Epithelial cell of proximal tubule (primary cell): ENCODE data around the gene WNT16. TPM values are rescaled to one million over a fixed set of nuclear protein-coding genes. Genes with fewer than 3 reads are reported as not detected.

Source experiments
- DNase-seq: peaks from one replicate; pipeline ENCODE4 v3.0.0-alpha.2; 2011; ENCODE audit warnings: low read depth
- H3K4me3 ChIP-seq: 2 replicates; pipeline ENCODE4 v1.5.1; 2011; ENCODE audit warnings: low read depth, mild to moderate bottlenecking, low read length
- total RNA-seq: library from RNA; depleted of rRNA; stranded (reverse); fragments of >200 nt; gene quantifications from 2 replicates; pipeline ENCODE4 v1.2.3, GENCODE V29; 2015
- TF ChIP-seq, protein P1 (sequence below): conservative IDR thresholded peaks from 2 replicates; pipeline ENCODE4 v1.5.1; 2012; ENCODE audit warnings: low read depth, mild to moderate bottlenecking, low read length

Gene WNT16
- total RNA-seq, 1 donor from 2014 or later: not detected

DNA sequence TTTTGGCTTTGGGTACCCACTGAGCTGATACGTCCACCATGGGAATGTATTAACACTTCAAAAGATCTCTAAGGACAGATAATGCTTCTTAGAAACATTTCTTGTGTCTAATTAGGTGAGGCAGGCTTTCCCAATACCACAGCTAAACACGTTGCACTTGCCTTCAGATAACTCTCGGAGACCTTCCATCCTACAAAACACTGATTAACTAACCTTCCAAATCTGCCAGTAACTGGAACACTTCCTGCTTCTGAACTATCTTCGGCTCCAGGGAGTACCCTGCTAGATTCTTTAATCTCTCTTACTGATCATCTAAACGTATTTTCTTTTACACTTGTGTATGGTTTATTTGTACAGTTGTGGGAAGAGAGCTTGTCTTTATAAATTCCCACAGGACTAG lies 1.1 kb upstream of the WNT16 start:
- TF ChIP-seq, protein P1, sequence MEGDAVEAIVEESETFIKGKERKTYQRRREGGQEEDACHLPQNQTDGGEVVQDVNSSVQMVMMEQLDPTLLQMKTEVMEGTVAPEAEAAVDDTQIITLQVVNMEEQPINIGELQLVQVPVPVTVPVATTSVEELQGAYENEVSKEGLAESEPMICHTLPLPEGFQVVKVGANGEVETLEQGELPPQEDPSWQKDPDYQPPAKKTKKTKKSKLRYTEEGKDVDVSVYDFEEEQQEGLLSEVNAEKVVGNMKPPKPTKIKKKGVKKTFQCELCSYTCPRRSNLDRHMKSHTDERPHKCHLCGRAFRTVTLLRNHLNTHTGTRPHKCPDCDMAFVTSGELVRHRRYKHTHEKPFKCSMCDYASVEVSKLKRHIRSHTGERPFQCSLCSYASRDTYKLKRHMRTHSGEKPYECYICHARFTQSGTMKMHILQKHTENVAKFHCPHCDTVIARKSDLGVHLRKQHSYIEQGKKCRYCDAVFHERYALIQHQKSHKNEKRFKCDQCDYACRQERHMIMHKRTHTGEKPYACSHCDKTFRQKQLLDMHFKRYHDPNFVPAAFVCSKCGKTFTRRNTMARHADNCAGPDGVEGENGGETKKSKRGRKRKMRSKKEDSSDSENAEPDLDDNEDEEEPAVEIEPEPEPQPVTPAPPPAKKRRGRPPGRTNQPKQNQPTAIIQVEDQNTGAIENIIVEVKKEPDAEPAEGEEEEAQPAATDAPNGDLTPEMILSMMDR: no peak
- DNase-seq: no peak
- H3K4me3 ChIP-seq: no peak overlapping the region

DNA sequence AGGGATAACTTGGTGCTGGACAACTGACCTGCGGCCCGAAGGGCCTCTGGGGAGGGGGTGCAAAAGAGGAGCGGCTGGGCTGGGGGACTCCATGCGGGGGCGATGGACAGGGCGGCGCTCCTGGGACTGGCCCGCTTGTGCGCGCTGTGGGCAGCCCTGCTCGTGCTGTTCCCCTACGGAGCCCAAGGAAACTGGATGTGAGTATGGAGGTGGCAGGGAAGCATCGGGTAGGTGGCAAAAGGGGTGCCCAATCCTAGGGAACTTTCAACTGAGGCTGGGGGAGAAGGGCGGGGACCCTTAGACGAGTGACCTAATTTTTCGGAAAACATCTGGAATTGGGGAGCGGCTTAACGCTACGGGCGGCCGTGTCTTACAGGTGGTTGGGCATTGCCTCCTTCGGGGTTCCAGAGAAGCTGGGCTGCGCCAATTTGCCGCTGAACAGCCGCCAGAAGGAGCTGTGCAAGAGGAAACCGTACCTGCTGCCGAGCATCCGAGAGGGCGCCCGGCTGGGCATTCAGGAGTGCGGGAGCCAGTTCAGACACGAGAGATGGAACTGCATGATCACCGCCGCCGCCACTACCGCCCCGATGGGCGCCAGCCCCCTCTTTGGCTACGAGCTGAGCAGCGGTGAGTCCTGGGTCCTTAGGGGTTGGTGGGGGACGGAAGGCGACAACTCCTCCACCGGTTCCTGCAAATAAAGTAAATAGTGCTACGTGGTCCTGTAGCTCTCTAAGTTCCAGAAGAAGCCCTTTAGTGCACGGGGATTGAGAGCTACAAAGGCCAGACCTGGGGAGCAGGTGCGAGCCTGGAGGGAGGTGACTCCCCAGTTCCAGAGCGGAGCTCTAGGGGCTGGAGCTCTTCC lies 622 bp downstream of the WNT16 start:
- DNase-seq: no peak
- peak overlapping the region; percentile 46 for H3K4me3 ChIP-seq
- TF ChIP-seq, protein P1: peak; percentile 21

DNA sequence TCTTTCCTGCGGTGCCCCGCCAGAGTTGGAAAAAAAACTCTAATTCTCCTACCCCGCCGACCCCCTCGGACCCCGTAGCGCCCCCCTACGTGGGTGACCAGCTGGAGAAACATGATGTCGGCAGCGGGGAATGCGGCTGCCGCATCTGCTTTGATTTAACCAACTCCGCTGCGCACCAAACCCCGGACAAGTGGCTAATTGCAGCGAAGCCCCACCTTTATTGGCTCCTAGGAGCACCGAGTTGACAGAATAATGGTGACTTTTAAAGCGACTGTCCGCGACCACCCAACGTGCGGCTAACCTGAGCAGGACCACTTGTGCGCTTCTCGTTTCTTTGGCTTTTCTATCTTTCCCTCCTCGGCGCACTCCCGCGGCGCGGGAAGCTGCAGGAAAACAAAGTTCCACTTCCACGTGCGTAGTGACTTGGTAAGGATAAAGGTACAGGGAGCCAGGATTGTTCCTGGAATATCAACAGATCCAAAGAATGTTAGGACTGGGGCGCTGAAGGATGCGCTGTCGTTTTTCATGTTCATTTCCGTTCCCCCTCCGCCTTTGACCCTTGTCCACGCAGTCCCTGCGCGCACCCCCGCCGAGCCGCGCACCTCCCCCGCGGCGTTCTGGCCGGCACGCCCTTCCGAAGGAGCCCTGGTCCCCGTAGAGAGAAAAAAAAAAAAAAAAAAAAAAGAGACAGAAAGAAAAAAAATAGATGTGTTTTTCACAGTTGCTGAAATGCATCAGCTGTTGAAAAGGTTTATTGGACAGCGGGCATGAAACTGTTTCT lies 1.4 kb downstream of the WNT16 start:
- TF ChIP-seq, protein P1: no peak
- peak overlapping the region; percentile 46 for H3K4me3 ChIP-seq
- no peak for DNase-seq

DNA sequence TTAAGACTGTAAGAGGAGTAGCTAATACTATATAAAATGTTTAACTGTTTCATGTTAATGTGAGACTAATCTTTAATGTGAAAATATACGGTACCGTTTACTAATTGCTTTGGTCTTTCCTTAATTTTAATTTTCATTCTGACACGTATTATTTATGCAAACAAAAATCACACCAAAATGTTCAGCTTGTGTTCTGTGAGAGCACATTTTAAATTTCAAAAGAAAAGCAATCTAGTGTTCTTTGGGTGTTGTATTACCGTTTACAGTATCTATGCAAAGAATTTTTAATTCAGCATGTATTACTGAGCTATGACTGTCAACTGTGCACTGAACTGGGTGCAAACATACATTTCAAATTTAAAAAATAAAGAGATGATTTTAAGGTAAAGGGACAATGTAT lies 2.2 kb downstream of the WNT16 start:
- H3K4me3 ChIP-seq: no peak overlapping the region
- TF ChIP-seq, protein P1: no peak
- no peak for DNase-seq

DNA sequence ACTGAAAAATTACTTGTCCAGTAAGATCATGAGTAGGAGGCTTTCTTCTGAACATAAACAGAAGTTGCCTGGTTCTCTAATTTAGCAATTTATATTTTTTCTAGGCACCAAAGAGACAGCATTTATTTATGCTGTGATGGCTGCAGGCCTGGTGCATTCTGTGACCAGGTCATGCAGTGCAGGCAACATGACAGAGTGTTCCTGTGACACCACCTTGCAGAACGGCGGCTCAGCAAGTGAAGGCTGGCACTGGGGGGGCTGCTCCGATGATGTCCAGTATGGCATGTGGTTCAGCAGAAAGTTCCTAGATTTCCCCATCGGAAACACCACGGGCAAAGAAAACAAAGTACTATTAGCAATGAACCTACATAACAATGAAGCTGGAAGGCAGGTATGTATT lies 2.8 kb downstream of the WNT16 start:
- no peak overlapping the region for H3K4me3 ChIP-seq
- TF ChIP-seq, protein P1: no peak
- no peak for DNase-seq

DNA sequence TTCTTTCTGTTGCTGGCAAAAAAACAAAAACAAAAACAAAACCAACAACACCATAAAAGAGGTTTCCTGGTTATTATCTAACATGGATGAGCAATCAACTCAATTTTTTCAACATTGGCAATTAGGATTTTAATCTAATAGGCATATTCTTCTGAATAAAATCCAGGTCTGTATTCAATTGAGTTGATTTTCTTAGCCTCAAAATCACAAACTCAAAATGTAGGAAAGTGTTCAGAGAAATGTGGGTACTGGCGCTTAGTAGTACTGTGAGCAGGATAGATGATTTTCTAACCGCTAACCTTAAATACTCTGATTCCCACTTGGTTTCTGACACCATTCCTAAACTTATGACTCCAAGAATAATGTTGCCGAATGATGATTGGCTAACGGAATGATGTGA lies 5.6 kb downstream of the WNT16 start:
- DNase-seq: no peak
- H3K4me3 ChIP-seq: no peak overlapping the region
- TF ChIP-seq, protein P1: no peak
